GM21526 (cell line): Measurements from ENCODE around the gene MITF.
"Not testable (repeated sequence)": the region's sequence is repeated elsewhere in the genome, so short reads cannot be mapped to it uniquely, and the experiment has no call there.

Source experiments
- ATAC-seq: cut with Tn5 transposase; IDR thresholded peaks from one replicate; pipeline ENCODE4 v1.9.1; 2021; ENCODE audit warnings: moderate library complexity; ENCODE audit not compliant: unreplicated experiment, low FRiP score

MITF gene

DNA sequence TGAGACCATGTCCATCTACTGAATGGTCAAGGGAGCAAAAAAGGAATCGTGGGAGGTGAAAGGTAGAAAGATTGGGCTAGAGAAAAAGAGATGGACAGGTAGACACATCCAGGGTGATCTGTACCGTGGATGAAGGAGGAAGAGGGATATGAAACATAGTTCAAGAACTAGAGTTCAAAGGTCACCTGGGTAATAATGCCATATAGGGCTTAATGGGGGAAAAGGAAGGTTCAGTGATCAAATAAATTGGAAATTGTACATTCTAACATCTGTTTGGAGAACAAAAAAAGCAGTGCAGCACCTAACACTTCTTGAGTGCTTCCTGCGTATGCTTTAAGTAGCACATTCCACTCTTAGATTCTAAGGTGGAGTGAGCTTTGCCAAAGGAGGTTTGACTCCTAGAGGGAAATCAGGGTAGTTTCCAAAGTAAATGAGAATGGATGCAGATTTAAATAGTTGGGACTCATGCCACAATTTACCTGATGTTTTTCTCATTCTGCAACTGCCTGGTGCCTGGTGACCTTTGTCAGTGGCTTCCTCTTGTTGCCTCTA, 46.6 kb downstream of the MITF start:
- no peak for ATAC-seq

- no peak for ATAC-seq
These were observed 47.6 kb downstream of the MITF start for GRCh38 chr3:69786854-69787253.

DNA sequence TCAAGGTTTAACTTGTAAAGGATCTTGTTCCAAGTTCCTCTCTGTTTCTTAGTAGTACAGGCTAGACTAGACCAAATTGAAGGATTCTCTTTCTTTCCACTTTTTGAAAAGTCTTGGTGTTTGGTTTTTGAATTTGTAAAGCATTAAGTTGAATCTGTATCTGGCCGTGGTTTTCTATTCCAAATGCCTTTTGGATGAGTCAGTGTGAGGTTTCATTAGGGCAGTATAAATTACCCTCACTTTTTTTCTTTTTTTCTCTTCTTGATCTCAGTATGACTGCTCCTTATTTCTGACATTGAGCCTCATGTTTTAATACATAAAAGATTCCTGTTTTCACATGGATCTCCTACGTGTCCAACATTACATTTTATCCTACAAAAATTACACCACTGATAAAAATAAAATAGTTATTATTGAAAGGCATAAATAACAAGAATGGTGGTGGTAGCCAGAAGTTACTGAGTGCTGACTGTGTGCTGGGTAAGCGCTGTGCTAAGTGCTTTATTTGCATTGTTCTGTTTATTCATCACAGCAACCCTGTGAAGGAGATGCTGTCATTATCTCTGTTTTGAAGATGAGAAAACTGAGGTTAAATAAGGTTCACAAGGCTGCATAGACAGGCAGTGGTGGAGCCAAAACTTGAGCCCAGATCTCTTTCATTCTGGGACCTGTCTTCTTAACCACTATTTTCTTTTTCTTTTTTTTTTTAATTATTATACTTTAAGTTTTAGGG, 48.3 kb downstream of the MITF start:
- ATAC-seq: no peak

DNA sequence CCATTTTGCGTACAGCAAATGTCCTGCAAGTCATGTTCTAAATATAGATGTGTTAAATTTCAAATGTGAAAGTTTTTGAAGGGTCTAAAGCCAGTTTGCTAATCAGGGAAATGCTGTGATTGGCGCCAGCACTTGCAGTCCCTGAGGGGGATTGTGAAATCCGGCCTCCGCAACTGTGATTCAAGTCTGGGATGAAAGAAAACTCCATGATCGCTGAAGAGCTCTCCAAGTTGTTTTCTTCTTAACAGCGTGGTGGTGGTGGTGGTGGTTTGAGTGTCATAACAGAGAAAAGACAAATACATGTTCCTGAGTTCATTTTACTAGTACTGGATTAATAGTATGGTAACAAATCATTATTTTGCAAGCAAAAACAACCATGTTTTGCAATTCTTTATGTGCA, 51.8 kb downstream of the MITF start:
- ATAC-seq: no peak

GRCh38 chr3:69791919-69792399, 52.7 kb downstream of the MITF start:
- no peak for ATAC-seq

DNA sequence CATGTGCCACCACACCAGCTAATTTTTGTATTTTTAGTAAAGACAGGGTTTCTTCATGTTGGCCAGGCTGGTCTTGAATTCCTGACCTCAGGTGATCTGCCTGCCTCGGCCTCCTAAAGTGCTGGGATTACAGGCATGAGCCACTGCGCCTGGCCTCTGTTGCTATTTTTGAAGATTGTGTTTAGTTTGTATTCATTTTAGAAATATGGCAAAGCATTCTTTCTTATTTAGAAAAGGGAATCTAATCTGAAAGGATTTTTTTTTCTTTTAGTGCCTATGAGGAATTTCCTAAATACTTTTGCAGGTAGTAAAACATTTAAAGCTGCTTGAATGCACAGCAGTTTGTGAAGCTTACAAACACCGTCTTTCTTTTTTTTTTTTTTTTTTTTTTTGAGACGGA, 56.9 kb downstream of the MITF start:
- not testable (repeated sequence) for ATAC-seq

DNA sequence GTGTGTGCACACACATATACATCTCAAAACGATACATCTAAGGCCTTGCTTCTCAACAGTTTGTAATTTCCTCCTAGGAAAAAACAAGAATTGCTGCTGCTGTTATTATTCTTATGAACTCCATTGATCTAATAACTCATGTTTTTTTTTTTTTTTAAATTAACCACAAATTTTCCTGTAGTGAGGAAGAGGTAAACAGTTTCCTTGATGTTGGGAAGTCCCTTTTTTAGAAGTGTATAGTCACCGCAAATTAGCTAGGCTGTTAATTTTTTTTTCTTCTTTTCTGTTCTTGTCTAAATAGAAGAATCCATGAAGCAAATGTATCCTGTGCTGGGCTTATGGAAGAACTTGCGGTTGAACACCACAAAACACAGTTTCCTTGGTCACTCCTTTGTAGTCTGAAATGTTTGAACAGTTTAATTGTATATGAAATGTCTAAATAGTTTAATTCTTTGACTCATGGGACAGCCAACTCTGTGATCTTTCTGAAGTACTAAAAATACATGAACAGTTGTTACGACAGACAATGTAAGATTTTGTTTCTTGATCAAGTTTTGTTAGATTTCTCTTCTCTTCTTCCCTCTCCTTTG, 64.5 kb downstream of the MITF start:
- ATAC-seq: no peak

DNA sequence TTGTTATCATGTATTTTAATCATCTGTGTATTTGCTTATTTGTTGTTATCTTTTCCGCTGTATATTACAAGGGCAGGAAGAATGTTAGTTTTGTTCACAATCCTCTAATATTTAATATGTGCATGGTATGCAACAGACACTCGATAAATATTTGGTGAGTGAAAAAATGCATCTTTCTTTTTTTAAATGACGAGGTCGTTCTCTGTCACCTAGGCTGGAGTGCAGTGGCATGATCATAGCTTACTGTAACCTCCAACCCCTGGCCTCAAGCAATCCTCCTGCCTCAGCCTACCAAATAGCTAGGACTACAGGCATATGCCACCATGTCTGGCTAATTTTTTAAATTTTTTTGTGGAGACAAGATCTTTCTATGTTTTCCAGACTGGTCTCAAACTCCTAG, 66.2 kb downstream of the MITF start:
- ATAC-seq: no peak

DNA sequence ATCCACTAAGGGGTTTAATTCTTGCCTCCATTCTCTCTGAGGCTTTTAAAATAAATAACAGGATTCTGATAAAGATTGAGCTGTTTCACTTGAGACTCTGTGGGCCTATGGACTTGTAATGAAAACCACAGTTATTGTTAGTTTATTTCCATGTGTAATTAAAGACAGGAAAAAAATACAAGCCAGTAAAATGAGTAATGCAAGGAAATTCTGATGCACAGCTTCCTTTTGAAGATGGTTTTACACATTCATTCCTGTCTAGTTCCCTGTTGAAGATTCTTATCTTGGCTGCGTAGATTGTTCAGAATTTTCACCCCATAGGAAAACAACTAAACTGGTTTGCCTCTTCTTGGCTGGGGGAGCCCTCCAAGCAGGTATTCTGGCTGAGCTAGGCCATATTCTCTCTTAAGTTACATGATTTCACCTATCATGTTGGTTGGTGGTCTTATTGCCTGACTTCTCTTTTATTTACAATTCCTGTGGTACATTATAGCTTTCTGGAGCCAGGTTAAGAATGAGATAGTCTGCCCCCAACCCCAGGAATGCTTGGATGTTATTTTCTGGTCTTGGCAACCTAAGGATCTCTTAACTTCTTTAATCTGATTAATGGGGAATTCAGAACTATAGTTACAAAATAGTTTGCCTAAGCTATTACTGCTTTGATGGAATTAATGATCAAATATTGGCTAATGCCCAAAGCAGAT, 67.6 kb downstream of the MITF start:
- ATAC-seq: no peak

DNA sequence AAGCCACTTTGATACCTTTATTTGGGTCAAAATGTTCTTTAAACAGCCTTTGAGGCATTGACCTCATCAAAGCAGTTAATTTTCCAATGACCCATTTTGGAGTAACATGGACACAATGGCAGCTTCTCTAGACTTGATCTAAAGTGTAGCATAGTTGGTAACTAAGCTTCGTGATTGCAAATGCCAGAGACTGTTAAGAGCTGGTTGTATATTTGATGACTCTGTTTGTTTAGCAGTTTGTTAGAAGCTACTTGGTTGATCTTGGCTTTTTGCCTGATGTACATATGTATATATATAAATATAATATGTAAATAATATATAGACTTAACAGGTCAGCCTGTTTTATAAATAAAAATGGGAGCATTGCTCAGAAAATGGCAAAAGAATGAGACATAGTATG, 68.4 kb downstream of the MITF start:
- ATAC-seq: no peak

DNA sequence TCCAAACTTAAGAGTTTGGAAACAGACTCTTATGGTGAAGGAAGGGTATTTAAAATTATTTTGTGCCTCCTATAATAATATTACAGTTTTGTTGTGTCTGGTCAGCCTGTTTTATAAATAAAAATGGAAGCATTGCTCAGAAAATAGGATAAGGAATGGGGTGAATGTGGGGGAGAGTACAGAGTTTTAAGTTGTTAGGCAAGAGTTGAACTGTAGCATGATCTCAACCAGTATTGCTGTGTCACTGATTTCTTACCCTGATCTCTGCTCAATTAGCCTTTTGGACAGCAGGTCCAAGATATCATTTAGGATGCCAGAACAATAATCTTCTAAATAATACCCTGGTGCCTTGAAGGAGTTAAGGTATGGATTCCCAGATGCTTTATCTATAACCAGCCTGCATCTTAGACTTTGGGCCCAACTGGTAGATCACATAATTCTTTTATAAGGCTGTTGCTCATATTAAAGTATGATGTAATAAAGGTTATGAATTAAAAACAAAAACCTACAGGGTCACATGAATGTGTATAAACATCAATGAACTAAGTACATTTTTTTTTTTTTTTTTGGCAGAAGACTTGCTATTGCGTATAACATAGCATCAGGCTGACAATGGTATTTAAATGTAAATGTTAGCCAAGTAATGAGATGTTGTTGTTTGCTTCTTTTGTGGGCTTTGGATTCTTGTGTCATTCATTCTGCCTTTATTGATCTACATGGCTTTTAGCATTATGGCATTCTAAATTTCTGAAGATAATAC, 70.0 kb downstream of the MITF start:
- ATAC-seq: no peak

DNA sequence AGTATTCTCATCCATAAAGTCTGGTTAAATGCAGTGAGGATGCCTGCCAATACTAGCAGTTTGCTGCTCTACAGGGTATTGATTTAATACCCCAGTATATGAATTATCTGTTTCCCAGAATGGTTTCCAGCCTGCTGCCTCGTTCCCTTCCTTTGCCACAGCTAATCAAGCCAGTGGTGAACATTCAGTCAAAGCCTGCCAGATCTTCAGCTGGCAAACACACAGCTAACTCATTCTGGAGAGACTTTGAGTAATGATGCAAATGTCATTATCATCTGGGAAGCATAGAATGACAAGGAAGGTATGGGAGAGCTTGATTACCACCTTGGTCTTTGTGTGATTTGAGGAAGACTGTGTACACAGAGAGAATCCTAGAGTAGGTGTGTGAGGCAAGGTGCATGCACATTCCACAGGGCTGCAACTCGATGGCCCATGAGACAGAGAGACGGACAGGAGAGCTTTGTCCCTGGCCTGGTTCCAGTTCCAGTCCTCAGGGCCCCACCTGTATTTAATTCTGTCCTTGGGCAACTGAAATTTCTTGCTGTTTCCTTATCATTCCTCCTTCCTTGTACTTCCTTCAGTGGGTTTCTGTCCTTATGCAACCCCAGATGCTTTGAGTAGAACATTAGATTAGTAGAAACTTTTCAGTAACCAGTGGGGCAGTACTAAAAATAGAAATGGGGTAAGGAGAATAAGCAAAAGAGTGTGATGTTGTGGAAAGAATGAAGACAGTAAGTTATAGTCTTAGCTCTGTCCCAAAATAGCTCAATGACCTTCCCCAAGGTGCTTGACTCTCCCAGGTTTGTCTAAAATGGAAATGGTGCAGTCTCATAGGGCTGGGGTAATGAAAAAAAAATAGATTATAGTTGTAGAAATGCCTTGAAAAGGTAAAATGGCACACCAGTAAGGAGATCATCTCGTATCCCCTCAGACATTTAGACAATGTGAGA, 72.5 kb downstream of the MITF start:
- ATAC-seq: no peak

DNA sequence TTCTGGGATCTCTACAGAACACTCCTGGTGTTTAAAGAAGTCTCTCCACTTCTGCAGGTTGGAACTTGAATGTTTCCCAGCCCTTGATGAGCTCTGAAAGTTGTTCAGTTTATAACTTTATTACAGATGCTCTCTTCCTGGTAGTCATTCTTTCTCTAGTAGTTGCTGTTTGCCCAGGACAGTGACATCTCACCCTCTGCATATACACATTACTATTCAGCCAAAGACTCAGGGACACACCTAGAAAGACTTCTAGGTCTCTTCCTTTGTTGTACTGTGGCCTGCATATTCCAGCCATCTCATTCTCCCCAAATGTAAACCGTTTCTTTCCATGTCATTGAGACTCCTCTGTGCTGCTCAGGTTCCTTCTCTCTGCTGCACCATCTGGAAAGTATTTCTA, 76.7 kb downstream of the MITF start:
- ATAC-seq: no peak

DNA sequence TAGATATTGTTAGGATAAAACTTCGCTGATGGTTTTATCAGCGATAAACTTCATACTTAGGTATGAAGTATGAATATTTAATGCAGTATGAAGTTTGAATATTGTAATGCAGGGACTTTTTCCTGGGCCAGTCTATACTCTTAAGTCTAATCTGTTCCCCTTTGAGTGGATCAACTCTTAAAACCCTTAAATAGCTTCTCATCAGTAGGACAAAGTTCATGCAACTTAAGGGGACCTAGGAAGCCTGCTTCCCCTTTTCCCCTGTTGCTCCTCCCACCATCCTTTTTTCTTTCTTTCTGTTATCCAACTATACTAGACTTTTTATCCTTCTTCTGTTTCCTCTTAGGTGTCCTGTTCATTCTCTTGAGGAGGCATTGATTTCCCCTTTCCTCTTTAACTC, 78.7 kb downstream of the MITF start:
- no peak for ATAC-seq

DNA sequence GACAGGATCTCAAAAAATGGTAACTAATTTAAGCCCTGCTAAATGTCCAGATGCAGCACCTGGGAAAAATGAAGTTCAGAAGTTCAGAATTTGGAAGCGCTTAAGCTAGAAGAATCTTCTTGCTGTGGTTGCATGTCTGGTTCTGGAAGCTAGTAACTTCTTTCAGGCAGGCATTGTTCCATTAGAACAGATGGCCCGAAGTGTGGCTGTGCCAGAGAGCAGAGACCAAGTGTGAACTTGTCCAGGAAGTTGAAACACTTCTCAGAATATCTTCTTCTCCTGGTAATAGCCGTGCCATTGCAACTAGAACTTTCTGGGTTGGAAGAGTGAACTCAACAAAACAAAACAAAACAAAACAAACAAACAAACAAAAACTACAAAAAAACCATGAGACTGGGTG, 80.0 kb downstream of the MITF start:
- ATAC-seq: no peak

GRCh38 chr3:69821133-69821532, 81.9 kb downstream of the MITF start:
- ATAC-seq: no peak

DNA sequence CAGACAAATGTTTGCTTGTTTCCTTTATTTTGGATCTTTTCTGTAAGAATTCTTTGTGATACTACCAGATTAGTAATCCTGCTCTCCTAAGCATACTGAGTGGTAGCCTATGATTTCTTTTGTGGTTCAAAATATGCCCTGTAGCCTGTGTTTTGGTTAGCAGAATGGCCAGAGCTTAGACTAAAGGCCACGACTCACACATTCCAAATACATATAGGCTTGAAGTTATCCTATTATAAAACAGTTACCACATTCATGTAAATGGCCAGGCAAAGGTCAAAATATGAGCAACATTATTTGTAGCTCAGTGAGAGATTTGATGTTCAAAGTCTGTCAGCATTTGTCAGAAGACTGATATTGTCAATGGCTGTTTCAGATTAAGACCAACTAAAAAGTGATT, 84.5 kb downstream of the MITF start:
- no peak for ATAC-seq

- no peak for ATAC-seq
These were observed 86.2 kb downstream of the MITF start for GRCh38 chr3:69825446-69825845.

DNA sequence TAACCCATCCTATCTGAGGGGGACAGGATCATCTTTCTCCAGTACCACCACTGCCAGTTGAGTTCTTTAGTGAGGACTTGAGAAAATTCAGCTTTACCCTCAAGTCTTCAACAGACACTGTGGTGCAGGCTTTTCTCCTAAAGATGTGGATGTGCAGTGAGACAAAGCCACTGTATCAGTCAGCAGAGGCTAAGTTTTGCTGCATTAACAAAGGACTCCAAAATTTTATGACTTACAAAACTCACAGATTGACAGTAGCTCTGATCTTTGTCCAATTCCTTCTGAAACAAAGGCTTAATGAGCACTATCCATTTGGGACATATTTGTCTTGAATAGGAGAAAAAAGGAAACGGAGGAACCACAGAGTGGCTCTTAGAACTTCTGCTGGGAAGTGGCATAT, 87.9 kb downstream of the MITF start:
- ATAC-seq: no peak

DNA sequence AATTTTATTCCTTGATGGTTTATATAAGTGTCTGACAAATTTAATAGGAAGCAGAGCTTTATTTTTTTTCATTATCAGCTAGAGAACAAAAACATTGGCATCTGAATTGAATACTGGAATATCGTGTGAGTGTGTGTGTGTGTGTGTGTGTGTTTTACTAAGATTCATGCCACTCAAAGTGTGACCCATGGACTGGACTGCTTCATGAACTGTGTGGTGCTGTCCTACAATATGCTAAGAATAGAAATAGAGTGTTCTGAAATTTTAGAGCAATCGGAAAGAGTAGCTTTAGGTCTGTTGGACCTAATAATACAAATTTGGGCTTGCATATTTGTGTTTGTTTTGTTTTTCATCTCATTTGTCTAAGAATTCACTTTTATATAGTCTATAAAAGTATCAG, 89.6 kb downstream of the MITF start:
- ATAC-seq: no peak
